GM23248 (cell line): Measurements from ENCODE around the gene TBCC.

Source experiments
- EZH2 ChIP-seq: fragments of 200-600 bp; sonication (generic); IDR thresholded peaks from 2 replicates; pipeline ENCODE4 v1.6.1; 2018; ENCODE audit warnings: antibody characterized with exemption, mild to moderate bottlenecking; ENCODE audit not compliant: insufficient read depth, poor library complexity, severe bottlenecking
- EZH2phosphoT487 ChIP-seq: fragments of 200-600 bp; sonication (generic); IDR thresholded peaks from 2 replicates; pipeline ENCODE4 v1.6.1; 2018; ENCODE audit warnings: antibody characterized with exemption, moderate library complexity, mild to moderate bottlenecking, low read depth; ENCODE audit not compliant: insufficient read depth

- no peak for TF ChIP-seq EZH2
- TF ChIP-seq EZH2phosphoT487: no peak
Measured at GRCh38 chr6:42707595-42707994, 38.3 kb downstream of the TBCC start.
